Liver (tissue), 3 donors: ENCODE results near the gene PSMD1.

Experiments used
- CTCF ChIP-seq: fragments of 150-350 bp; IDR thresholded peaks from 2 replicates; pipeline ENCODE4 v1.5.1; 2017; ENCODE audit warnings: improper control_type of control experiment, low read depth, low read length; ENCODE audit not compliant: missing input control
- EGR1 ChIP-seq, 2 donors: IDR thresholded peaks; 2 replicates each; pipeline ENCODE4 v1.6.1; 2016 to 2018; ENCODE audit warnings: antibody characterized with exemption in 2 of 2, low read depth in 2 of 2
- GABPA ChIP-seq, 2 donors: IDR thresholded peaks in 1 of 2; conservative IDR thresholded peaks in 1 of 2; 2 replicates each; pipeline ENCODE4 v1.6.1; 2016; ENCODE audit warnings: antibody characterized with exemption in 2 of 2, mild to moderate bottlenecking in 1 of 2, moderate library complexity in 1 of 2
- HNF4A ChIP-seq, 2 donors: conservative IDR thresholded peaks; 2 replicates each; pipeline ENCODE4 v1.6.1; 2016; ENCODE audit warnings: antibody characterized with exemption in 2 of 2, mild to moderate bottlenecking in 2 of 2
- JUND ChIP-seq, 2 donors: IDR thresholded peaks; 2 replicates each; pipeline ENCODE4 v1.6.1; 2016; ENCODE audit warnings: antibody characterized with exemption in 2 of 2
- MAX ChIP-seq: IDR thresholded peaks from 2 replicates; pipeline ENCODE4 v1.6.1; 2016; ENCODE audit warnings: antibody characterized with exemption
- NR2F2 ChIP-seq: IDR thresholded peaks from 2 replicates; pipeline ENCODE4 v1.6.1; 2016; ENCODE audit warnings: antibody characterized with exemption
- RAD21 ChIP-seq, 2 donors: IDR thresholded peaks; 2 replicates each; pipeline ENCODE4 v1.6.1; 2016; ENCODE audit warnings: antibody characterized with exemption in 2 of 2, mild to moderate bottlenecking in 2 of 2
- REST ChIP-seq: IDR thresholded peaks from 2 replicates; pipeline ENCODE4 v1.6.1; 2016; ENCODE audit warnings: antibody characterized with exemption, mild to moderate bottlenecking
- SP1 ChIP-seq: IDR thresholded peaks from 2 replicates; pipeline ENCODE4 v1.6.1; 2018; ENCODE audit warnings: antibody characterized with exemption, mild to moderate bottlenecking
- TAF1 ChIP-seq: conservative IDR thresholded peaks from 2 replicates; pipeline ENCODE4 v1.6.1; 2016; ENCODE audit warnings: antibody characterized with exemption, mild to moderate bottlenecking
- YY1 ChIP-seq: IDR thresholded peaks from 2 replicates; pipeline ENCODE4 v1.6.1; 2016; ENCODE audit warnings: antibody characterized with exemption, mild to moderate bottlenecking
- ZBTB33 ChIP-seq: IDR thresholded peaks from 2 replicates; pipeline ENCODE4 v1.6.1; 2016; ENCODE audit warnings: antibody characterized with exemption
- TF ChIP-seq, protein P1 (sequence below): IDR thresholded peaks from 2 replicates; pipeline ENCODE4 v1.6.1; 2016; ENCODE audit warnings: antibody characterized with exemption
- donor health status: healthy.
- donor health status: healthy.

DNA sequence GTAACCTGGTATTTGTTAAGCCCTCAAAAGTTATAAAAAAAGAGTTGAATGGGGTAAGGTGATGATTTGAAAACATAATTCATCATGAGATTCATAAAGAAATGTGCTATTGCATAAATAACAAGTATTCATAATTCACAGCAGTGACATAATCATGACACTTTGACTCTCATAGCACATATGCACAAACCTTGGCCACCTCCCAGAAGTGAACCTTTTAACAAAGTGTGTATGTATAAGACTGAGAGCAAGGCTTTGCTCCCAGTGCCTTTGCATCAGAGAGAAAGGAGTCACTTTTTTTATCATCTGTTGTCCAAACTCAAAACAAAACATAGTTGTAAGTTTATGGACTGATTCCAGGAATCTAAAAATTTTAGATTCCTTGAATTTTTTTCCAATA is 83.1 kb downstream of the PSMD1 start:
- no peak for TF ChIP-seq CTCF
- no peak for TF ChIP-seq RAD21 (IDR thresholded peaks at IDR 0.05)
- no peak for TF ChIP-seq REST
- no peak for TF ChIP-seq ZBTB33
- TF ChIP-seq YY1 = no peak
- no peak for TF ChIP-seq MAX
- TF ChIP-seq EGR1 (IDR thresholded peaks at IDR 0.05; ENCODE audit: low read depth in 2 of 2) = no peak
- TF ChIP-seq SP1 = no peak
- TF ChIP-seq NR2F2 = no peak
- TF ChIP-seq, protein P1, sequence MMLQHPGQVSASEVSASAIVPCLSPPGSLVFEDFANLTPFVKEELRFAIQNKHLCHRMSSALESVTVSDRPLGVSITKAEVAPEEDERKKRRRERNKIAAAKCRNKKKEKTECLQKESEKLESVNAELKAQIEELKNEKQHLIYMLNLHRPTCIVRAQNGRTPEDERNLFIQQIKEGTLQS = no peak
- TF ChIP-seq GABPA (IDR thresholded peaks at IDR 0.05 in 1 of 2, conservative IDR thresholded peaks at IDR 0.05 in 1 of 2) = no peak
- TF ChIP-seq TAF1 = no peak
- TF ChIP-seq HNF4A (conservative IDR thresholded peaks at IDR 0.05) = no peak
- TF ChIP-seq JUND (IDR thresholded peaks at IDR 0.05) = no peak
